H1 (cell line): ENCODE results near the gene WASL. TPM values are rescaled to one million over a fixed set of nuclear protein-coding genes. Genes with fewer than 3 reads are reported as not detected.

Experiments used
- ATF2 ChIP-seq: IDR thresholded peaks from 2 replicates; pipeline ENCODE4 v1.6.1; 2012; ENCODE audit warnings: low read length, inconsistent platforms
- BRCA1 ChIP-seq: IDR thresholded peaks from 2 replicates; pipeline ENCODE4 v1.6.1; 2012; ENCODE audit warnings: low read depth, low read length, improper control_type of control experiment
- CBX5 ChIP-seq: fragments of 300-800, 300-1000 bp; sonication (generic); IDR thresholded peaks from 2 replicates; pipeline ENCODE4 v1.7.1; 2016; ENCODE audit warnings: antibody characterized with exemption, low read length, low read depth
- CHD2 ChIP-seq: IDR thresholded peaks from 2 replicates; pipeline ENCODE4 v1.6.1; 2012; ENCODE audit warnings: low read length, improper control_type of control experiment
- CREB1 ChIP-seq: IDR thresholded peaks from 2 replicates; pipeline ENCODE4 v1.6.1; 2012; ENCODE audit warnings: inconsistent platforms
- CTCF ChIP-seq, 3 experiments: IDR thresholded peaks; 1 replicate in 2 of 3; 2 replicates in 1 of 3; pipeline versions ENCODE4 v1.5.1 to v1.6.1; 2011; ENCODE audit warnings: low read length in 3 of 3, mild to moderate bottlenecking in 3 of 3, inconsistent platforms in 2 of 3, low read depth in 1 of 3, moderate library complexity in 1 of 3; ENCODE audit not compliant: insufficient read depth in 1 of 3; ENCODE audit errors: control extremely low read depth in 1 of 3
- E2F6 ChIP-seq: IDR thresholded peaks from 2 replicates; pipeline ENCODE4 v1.6.1; 2012; ENCODE audit warnings: inconsistent platforms
- EGR1 ChIP-seq: IDR thresholded peaks from 2 replicates; pipeline ENCODE4 v1.6.1; 2011; ENCODE audit warnings: low read depth, low read length, borderline replicate concordance
- HDAC2 ChIP-seq, 2 experiments: fragments of 300-600 bp in 1 of 2; sonication (generic) in 1 of 2; IDR thresholded peaks; 2 replicates each; pipeline ENCODE4 v1.6.1; 2011 to 2012; ENCODE audit warnings: low read depth in 2 of 2, low read length in 2 of 2, mild to moderate bottlenecking in 2 of 2, moderate library complexity in 2 of 2, borderline replicate concordance in 1 of 2, inconsistent platforms in 1 of 2
- KDM5A ChIP-seq: fragments of 200-600 bp; IDR thresholded peaks from 2 replicates; pipeline ENCODE4 v1.7.1; 2012; ENCODE audit warnings: mild to moderate bottlenecking, low read length, inconsistent platforms, mixed read lengths
- MAFK ChIP-seq: IDR thresholded peaks from 2 replicates; pipeline ENCODE4 v1.6.1; 2012; ENCODE audit warnings: low read depth, mild to moderate bottlenecking, improper control_type of control experiment, low read length
- NANOG ChIP-seq: IDR thresholded peaks from 2 replicates; pipeline ENCODE4 v1.6.1; 2011; ENCODE audit warnings: low read length, low read depth, mild to moderate bottlenecking, inconsistent platforms; ENCODE audit not compliant: insufficient read depth, poor library complexity, severe bottlenecking
- PHF8 ChIP-seq: fragments of 200-600 bp; sonication (generic); conservative IDR thresholded peaks from 2 replicates; pipeline ENCODE4 v1.7.1; 2012; ENCODE audit warnings: low read depth, mild to moderate bottlenecking, inconsistent platforms, low read length, moderate library complexity
- SIX5 ChIP-seq: IDR thresholded peaks from 2 replicates; pipeline ENCODE4 v1.6.1; 2011; ENCODE audit warnings: mild to moderate bottlenecking, low read depth, low read length
- SP1 ChIP-seq: IDR thresholded peaks from 2 replicates; pipeline ENCODE4 v1.6.1; 2011; ENCODE audit warnings: low read depth, low read length
- SP4 ChIP-seq: IDR thresholded peaks from 2 replicates; pipeline ENCODE4 v1.6.1; 2012; ENCODE audit warnings: low read length, inconsistent platforms
- TAF1 ChIP-seq: IDR thresholded peaks from 2 replicates; pipeline ENCODE4 v1.6.1; 2011; ENCODE audit warnings: mild to moderate bottlenecking, low read depth, low read length
- TAF7 ChIP-seq: optimal IDR thresholded peaks from 2 replicates; pipeline ENCODE3; 2011; ENCODE audit warnings: low read depth, mild to moderate bottlenecking, inconsistent platforms, low read length, moderate library complexity, borderline replicate concordance
- TCF12 ChIP-seq: IDR thresholded peaks from 2 replicates; pipeline ENCODE4 v1.6.1; 2011; ENCODE audit warnings: low read depth, mild to moderate bottlenecking, low read length
- ZNF274 ChIP-seq: IDR thresholded peaks from 2 replicates; pipeline ENCODE4 v1.7.0; 2012; ENCODE audit warnings: low read length, borderline replicate concordance; ENCODE audit errors: extremely low read depth
- polyA plus RNA-seq, 7 experiments: library from polyadenylated mRNA; depleted of rRNA in 3 of 7; stranded (reverse) in 5 of 7; unstranded in 2 of 7; fragments of >200 nt in 5 of 7; fragments of 200-250 nt in 2 of 7; gene quantifications; 1 replicate in 5 of 7; 2 replicates in 1 of 7; 4 replicates in 1 of 7; pipeline versions ENCODE4 v1.2.1 to v1.2.3, GENCODE V29; 2011 to 2013; ENCODE audit warnings: missing spikeins in 2 of 7, mixed read lengths in 2 of 7
- total RNA-seq: library from RNA; stranded (reverse); fragmentation: NEBNext Ultra II Directional; extraction: Animal tissue kit (Norgen Biotek cat#: 25700); gene quantifications from 2 replicates; pipeline ENCODE4 v1.2.1, GENCODE V29; 2021

WASL gene
- total and polyA plus RNA-seq, 2 of the 8 experiments (the other 6 are each of a cell fraction or from before 2014, with no cell fraction given) = 7.7 to 38.9 TPM

- TF ChIP-seq CTCF (IDR thresholded peaks at IDR 0.05; ENCODE audit: control extremely low read depth in 1 of 3, insufficient read depth in 1 of 3, low read depth in 1 of 3, low read length in 3 of 3) (peak in 2 of 3 experiments; percentile 28 to 46; a peak in 2 of 4 replicates), TCF12 (no peak), CHD2 (no peak), PHF8 (no peak), SIX5 (no peak), CBX5 (no peak), ZNF274 (no peak), EGR1 (no peak), E2F6 (no peak), ATF2 (no peak), MAFK (peak; percentile 19; the same call in 1 of the 2 replicates), BRCA1 (no peak), HDAC2 (IDR thresholded peaks at IDR 0.05; ENCODE audit: borderline replicate concordance in 1 of 2, low read depth in 2 of 2, low read length in 2 of 2) (no peak), SP1 (no peak), TAF7 (no peak), TAF1 (no peak), SP4 (no peak), KDM5A (no peak), CREB1 (no peak), NANOG (no peak)
Measured at GRCh38 chr7:123797673-123798531, 49.1 kb upstream of the WASL start (continued).
